GM12875 (cell line): ENCODE results near the gene SLC26A3.

Source experiments
- H3K4me3 ChIP-seq: one replicate; pipeline ENCODE4 v1.5.1; 2011; ENCODE audit warnings: low read depth, low read length, control low read depth
- TF ChIP-seq, protein P1 (sequence below): IDR thresholded peaks from 2 replicates; pipeline ENCODE4 v1.5.1; 2011; ENCODE audit warnings: low read depth, mild to moderate bottlenecking, control low read depth, inconsistent platforms, low read length, moderate library complexity, borderline replicate concordance; ENCODE audit not compliant: insufficient read depth

The SLC26A3 gene

DNA sequence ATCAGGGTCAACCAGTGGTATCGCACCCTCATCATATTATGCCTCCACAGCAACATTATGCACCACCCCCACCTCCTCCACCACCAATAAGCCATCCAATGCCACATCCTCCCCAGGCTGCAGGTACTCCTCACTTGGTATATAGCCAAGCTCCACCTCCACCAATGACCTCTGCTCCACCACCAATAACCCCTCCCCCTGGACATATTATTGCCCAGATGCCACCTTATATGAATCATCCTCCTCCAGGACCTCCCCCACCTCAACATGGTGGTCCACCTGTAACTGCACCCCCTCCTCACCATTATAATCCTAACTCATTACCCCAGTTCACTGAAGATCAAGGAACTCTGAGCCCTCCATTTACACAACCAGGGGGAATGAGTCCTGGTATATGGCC lies 44.4 kb downstream of the SLC26A3 start:
- H3K4me3 ChIP-seq = no peak overlapping the region
- TF ChIP-seq, protein P1, sequence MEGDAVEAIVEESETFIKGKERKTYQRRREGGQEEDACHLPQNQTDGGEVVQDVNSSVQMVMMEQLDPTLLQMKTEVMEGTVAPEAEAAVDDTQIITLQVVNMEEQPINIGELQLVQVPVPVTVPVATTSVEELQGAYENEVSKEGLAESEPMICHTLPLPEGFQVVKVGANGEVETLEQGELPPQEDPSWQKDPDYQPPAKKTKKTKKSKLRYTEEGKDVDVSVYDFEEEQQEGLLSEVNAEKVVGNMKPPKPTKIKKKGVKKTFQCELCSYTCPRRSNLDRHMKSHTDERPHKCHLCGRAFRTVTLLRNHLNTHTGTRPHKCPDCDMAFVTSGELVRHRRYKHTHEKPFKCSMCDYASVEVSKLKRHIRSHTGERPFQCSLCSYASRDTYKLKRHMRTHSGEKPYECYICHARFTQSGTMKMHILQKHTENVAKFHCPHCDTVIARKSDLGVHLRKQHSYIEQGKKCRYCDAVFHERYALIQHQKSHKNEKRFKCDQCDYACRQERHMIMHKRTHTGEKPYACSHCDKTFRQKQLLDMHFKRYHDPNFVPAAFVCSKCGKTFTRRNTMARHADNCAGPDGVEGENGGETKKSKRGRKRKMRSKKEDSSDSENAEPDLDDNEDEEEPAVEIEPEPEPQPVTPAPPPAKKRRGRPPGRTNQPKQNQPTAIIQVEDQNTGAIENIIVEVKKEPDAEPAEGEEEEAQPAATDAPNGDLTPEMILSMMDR = no peak

DNA sequence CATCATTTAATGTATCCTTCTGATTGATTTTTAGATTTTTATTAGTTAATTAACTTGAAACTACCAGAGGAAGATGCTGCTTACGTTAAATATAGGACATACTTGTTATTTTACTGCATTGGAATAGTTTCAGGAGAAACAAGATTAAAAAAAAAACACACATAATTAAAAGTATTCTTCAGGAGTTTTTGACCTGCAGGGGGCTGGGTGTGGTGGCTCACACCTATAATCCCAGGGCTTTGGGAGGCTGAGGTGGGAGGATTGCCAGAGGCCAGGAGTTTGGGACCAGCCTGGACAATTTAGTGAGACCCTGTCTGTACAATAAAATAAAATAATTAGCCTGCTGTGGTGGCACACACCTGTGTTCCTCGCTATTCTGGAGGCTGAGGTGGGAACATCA lies 48.4 kb downstream of the SLC26A3 start:
- H3K4me3 ChIP-seq = no peak overlapping the region
- TF ChIP-seq, protein P1 = no peak

DNA sequence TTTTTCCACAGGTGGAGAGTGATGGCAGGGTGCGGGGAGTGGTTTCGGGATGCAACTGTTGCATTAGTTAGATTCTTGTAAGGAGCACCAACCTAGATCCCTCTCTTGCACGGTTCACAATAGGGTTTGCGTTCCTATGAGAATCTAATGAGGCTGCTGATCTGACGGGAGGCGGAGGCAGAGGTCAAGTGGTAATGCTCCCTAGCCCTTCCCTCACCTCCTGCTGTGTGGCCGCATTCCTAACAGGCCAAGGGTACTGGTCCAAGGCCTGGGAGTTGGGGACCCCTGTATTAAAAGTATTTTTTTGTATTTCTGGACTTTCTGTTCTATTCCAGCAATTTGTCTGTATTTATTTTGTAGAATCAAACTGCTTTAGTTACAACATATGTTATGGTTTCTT lies 51.9 kb downstream of the SLC26A3 start:
- TF ChIP-seq, protein P1 = no peak
- no peak overlapping the region for H3K4me3 ChIP-seq

DNA sequence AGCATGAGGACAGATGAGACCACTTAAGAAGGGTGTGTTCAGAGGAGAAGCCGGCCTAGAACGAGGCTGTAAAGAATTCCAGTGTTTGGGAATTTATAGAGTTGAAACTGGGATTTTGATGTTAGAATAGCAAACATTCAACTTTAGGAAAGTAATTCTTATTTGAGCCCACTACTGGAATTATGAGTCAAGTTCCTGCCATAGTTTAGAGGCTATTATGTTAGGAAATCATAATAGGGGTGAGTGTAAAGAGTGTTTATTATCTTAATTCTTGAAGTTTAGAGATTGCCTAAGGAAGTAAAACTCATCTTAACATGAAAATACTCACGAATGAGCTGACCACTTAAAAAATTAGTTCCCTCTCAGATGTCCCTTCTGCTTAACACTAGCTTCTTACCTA lies 57.0 kb downstream of the SLC26A3 start:
- no peak overlapping the region for H3K4me3 ChIP-seq
- TF ChIP-seq, protein P1 = no peak

DNA sequence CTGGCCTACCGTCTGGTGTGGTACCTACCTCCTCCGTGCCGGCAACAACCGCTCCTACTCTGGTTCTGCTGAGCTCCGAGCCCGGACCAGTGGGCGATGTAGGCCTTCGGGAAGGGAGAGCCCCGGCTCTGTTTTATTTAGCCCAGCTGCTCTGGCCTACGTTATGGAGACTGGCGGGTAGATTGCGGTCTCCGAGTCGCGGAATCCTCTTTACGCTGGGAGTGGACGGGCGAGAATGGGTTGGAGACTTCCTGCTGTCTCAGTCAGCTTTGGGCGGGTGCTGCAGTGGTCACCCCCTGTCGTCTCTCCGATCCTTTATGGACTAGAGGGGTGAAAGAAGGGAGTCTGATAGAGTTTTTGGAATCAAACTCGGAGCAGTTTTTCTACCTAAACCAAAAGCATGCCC lies 58.7 kb downstream of the SLC26A3 start:
- TF ChIP-seq, protein P1 = no peak
- H3K4me3 ChIP-seq = peak overlapping the region; percentile 71

DNA sequence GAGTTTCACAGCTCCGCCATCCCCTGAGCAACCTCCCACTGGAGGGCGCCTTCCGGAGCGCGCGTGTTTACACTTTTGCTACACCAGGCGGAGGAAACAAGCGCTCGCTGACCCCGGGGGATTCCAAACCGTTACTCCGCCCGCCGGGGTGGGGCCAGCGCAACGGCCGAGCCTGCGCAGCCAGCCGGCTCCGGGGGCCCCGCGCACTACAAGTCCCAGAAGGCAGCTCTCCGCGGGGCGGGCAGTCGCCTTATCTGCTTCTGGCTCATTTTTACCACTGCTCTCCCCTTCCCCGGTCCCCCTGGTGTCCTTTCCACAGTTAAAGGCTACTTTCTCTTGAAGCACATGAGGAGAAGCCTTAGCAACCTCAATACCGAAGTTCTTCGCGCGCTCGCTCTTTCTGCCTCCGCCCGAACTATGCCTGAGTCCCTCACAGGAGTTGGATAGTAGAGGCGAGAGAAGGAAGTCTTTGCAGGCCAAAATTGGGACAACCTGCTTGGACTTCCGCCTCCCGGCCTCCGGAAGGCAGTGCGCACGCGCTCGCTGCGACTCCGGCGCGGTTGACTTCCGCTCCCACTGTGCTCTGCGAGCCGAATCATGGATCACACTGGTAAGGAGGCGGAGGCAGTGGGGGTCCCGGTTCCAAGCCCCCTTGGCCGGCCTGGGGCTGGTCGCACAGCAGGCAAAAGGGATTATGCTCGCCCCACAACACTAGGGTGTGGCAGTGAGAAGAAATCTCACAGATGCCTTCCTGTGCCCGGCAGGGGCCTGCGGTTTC lies 59.3 kb downstream of the SLC26A3 start, which contains the start of gene CBLL1:
CBLL1 (plus strand) TSS at position 576 of the 778 bp plus-strand sequence; CDS start at position 598, 22 bp downstream.
- TF ChIP-seq, protein P1 = peak; percentile 66
- peak within 1 kb of the TSS; percentile 71 for H3K4me3 ChIP-seq
